ENCODE results near the gene COX7A1.

DNA sequence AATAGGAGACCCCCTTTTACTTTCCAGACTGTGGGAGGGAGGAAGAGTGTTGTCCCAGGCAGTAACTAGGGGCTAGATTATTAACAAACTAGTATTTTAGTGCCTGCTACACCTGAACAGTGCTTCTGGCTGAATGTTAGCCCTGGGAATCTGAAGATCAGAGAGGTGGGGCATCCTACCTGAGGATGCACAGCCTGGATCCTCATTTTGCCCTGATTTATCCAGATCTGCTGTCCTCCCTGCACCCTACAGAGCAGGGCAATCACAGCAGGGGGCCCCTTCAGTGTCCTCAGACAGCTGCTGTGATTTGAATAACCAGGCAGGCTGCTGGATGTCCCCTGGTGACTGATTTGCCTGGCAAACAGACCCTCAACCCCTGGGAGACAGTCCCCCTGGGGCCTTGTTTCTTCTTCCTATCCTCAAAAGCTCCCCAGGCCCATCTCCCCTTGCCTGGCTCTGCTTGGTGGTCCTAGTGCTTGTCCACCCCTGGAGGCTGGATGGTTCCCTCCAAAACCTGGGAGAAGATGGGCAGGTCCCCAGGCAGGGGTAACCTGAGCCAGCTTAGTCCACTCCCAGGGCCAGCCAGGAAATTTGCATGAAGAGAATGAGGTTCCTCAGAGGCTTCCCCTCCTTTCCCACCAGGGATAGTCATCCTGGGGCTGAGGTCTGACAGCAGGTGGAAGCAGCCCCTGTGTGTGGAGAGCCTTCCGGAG is 41.6 kb downstream of the COX7A1 start, which contains the start of gene OVOL3:
- TF ChIP-seq, protein P1, sequence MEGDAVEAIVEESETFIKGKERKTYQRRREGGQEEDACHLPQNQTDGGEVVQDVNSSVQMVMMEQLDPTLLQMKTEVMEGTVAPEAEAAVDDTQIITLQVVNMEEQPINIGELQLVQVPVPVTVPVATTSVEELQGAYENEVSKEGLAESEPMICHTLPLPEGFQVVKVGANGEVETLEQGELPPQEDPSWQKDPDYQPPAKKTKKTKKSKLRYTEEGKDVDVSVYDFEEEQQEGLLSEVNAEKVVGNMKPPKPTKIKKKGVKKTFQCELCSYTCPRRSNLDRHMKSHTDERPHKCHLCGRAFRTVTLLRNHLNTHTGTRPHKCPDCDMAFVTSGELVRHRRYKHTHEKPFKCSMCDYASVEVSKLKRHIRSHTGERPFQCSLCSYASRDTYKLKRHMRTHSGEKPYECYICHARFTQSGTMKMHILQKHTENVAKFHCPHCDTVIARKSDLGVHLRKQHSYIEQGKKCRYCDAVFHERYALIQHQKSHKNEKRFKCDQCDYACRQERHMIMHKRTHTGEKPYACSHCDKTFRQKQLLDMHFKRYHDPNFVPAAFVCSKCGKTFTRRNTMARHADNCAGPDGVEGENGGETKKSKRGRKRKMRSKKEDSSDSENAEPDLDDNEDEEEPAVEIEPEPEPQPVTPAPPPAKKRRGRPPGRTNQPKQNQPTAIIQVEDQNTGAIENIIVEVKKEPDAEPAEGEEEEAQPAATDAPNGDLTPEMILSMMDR (conservative IDR thresholded peaks at IDR 0.05; ENCODE audit: low read depth, low read length): no peak
- no peak for TF ChIP-seq EZH2 (IDR thresholded peaks at IDR 0.05; ENCODE audit: low read length, unreplicated experiment)
- TF ChIP-seq EZH2phosphoT487 (IDR thresholded peaks at IDR 0.05; ENCODE audit: borderline replicate concordance, low read length): no peak
